SU-DHL-6 (cell line): ENCODE data around the gene TEDDM1.

Experiments used
- EZH2phosphoT487 ChIP-seq: fragments of 200-600 bp; sonication (generic), shearing (Covaris generic); conservative IDR thresholded peaks from 2 replicates; pipeline ENCODE4 v1.6.1; 2018; ENCODE audit warnings: mild to moderate bottlenecking, antibody characterized with exemption, low read length, moderate library complexity, mixed read lengths
- TF ChIP-seq, protein P1 (sequence below): fragments of 200-600 bp; sonication (generic); IDR thresholded peaks from one replicate; pipeline ENCODE4 v1.5.1; 2017; ENCODE audit warnings: antibody characterized with exemption, mild to moderate bottlenecking, low read length, moderate library complexity; ENCODE audit not compliant: insufficient read depth, poor library complexity, severe bottlenecking

DNA sequence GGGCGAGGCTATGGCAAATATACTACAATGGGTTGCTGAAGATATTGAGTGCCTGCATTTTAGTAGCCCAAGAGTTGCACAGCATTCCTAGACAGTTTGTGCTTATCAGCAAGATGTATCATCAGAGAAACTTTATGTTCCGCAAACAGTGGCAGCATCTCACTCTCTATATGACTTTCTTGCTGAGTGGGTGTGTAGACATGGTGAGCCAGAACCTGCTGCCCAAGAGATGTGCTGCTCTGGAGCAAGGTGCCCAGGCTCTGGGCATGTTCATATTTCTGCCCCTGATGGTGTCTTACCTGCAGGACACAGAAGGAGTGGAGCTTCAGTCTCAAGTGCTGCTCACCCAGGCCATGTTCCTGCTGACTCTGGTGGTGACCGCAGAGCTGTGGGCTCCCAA is 41.3 kb upstream of the TEDDM1 start:
- TF ChIP-seq, protein P1, sequence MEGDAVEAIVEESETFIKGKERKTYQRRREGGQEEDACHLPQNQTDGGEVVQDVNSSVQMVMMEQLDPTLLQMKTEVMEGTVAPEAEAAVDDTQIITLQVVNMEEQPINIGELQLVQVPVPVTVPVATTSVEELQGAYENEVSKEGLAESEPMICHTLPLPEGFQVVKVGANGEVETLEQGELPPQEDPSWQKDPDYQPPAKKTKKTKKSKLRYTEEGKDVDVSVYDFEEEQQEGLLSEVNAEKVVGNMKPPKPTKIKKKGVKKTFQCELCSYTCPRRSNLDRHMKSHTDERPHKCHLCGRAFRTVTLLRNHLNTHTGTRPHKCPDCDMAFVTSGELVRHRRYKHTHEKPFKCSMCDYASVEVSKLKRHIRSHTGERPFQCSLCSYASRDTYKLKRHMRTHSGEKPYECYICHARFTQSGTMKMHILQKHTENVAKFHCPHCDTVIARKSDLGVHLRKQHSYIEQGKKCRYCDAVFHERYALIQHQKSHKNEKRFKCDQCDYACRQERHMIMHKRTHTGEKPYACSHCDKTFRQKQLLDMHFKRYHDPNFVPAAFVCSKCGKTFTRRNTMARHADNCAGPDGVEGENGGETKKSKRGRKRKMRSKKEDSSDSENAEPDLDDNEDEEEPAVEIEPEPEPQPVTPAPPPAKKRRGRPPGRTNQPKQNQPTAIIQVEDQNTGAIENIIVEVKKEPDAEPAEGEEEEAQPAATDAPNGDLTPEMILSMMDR = no peak
- no peak for TF ChIP-seq EZH2phosphoT487
